Measurements from ENCODE around the gene RAB44. TPM values are rescaled to one million over a fixed set of nuclear protein-coding genes. Genes with fewer than 3 reads are reported as not detected.
"Not testable (repeated sequence)": the region's sequence is repeated elsewhere in the genome, so short reads cannot be mapped to it uniquely, and the experiment has no call there.

The RAB44 gene
- 0.06 TPM in 1 of 2 replicates, not detected in the other for total RNA-seq

GRCh38 chr6:36697481-36697903 lies at the start of gene RAB44:
TSS of gene RAB44 (plus strand) at chr6:36697826. CDS start at chr6:36704236, 6,410 bp downstream.
- no peak for DNase-seq (ENCODE audit: extremely low read depth, low read depth, low spot score)

GRCh38 chr6:36649086-36649485 lies 48.5 kb upstream of the RAB44 start:
- DNase-seq (ENCODE audit: extremely low read depth, low read depth, low spot score), result no peak

- DNase-seq (ENCODE audit: extremely low read depth, low read depth, low spot score), result no peak
These were observed 47.7 kb upstream of the RAB44 start for GRCh38 chr6:36649701-36650484.

GRCh38 chr6:36650848-36651478 lies 46.7 kb upstream of the RAB44 start:
- no peak for DNase-seq (ENCODE audit: extremely low read depth, low read depth, low spot score)

GRCh38 chr6:36651659-36652379 lies 45.8 kb upstream of the RAB44 start:
- DNase-seq (ENCODE audit: extremely low read depth, low read depth, low spot score), result no peak

GRCh38 chr6:36654469-36654868 lies 43.2 kb upstream of the RAB44 start:
- DNase-seq (ENCODE audit: extremely low read depth, low read depth, low spot score), result not testable (repeated sequence)

GRCh38 chr6:36655085-36655724 lies 42.4 kb upstream of the RAB44 start:
- no peak for DNase-seq (ENCODE audit: extremely low read depth, low read depth, low spot score)

- no peak for DNase-seq (ENCODE audit: extremely low read depth, low read depth, low spot score)
These were observed 41.2 kb upstream of the RAB44 start for GRCh38 chr6:36656441-36656840.

- no peak for DNase-seq (ENCODE audit: extremely low read depth, low read depth, low spot score)
These were observed 40.4 kb upstream of the RAB44 start for GRCh38 chr6:36657271-36657670.

GRCh38 chr6:36657942-36658544 lies 39.6 kb upstream of the RAB44 start:
- no peak for DNase-seq (ENCODE audit: extremely low read depth, low read depth, low spot score)

GRCh38 chr6:36659271-36659670 lies 38.4 kb upstream of the RAB44 start:
- no peak for DNase-seq (ENCODE audit: extremely low read depth, low read depth, low spot score)

GRCh38 chr6:36660771-36661471 lies 36.7 kb upstream of the RAB44 start:
- DNase-seq (ENCODE audit: extremely low read depth, low read depth, low spot score), result no peak

- no peak for DNase-seq (ENCODE audit: extremely low read depth, low read depth, low spot score)
These were observed 35.2 kb upstream of the RAB44 start for GRCh38 chr6:36662380-36662779.

GRCh38 chr6:36662827-36663256 lies 34.8 kb upstream of the RAB44 start:
- no peak for DNase-seq (ENCODE audit: extremely low read depth, low read depth, low spot score)

- no peak for DNase-seq (ENCODE audit: extremely low read depth, low read depth, low spot score)
These were observed 33.9 kb upstream of the RAB44 start for GRCh38 chr6:36663504-36664446.

GRCh38 chr6:36665180-36665579 lies 32.4 kb upstream of the RAB44 start:
- DNase-seq (ENCODE audit: extremely low read depth, low read depth, low spot score), result no peak

GRCh38 chr6:36666287-36666686 lies 31.3 kb upstream of the RAB44 start:
- no peak for DNase-seq (ENCODE audit: extremely low read depth, low read depth, low spot score)

- no peak for DNase-seq (ENCODE audit: extremely low read depth, low read depth, low spot score)
These were observed 30.6 kb upstream of the RAB44 start for GRCh38 chr6:36666826-36667591.
